BJ (cell line): ENCODE results near the gene ZNF644. TPM values are rescaled to one million over a fixed set of nuclear protein-coding genes. Genes with fewer than 3 reads are reported as not detected.

Experiments
- CTCF ChIA-PET: fragments of 350-600 bp; formaldehyde crosslinking; extraction: SDS; loops from one replicate; lab custom pipeline; 2021; ENCODE audit warnings: antibody characterized with exemption, inconsistent platforms; lab: Yijun Ruan, JAX
- POLR2A ChIA-PET: fragments of 300-600 bp; sonication (Branson Sonifier 250); formaldehyde crosslinking; extraction: SDS; loops from one replicate; lab custom pipeline; 2021; ENCODE audit warnings: antibody characterized with exemption; lab: Charles Lee
- DNase-seq: peaks from one replicate; pipeline ENCODE4 v3.0.0-alpha.2; 2011; ENCODE audit warnings: low read depth
- H3K27me3 ChIP-seq: 2 replicates; pipeline ENCODE4 v1.6.0; 2011; ENCODE audit warnings: low read length; ENCODE audit not compliant: control insufficient read depth, insufficient read depth
- H3K36me3 ChIP-seq: 2 replicates; pipeline ENCODE4 v1.5.1; 2011; ENCODE audit warnings: low read length; ENCODE audit not compliant: control insufficient read depth, insufficient read depth
- H3K4me3 ChIP-seq: 2 replicates; pipeline ENCODE4 v1.5.1; 2011; ENCODE audit warnings: low read depth, mild to moderate bottlenecking, control low read depth, low read length
- polyA plus RNA-seq: library from polyadenylated mRNA; depleted of rRNA; stranded (reverse); fragments of >200 nt; gene quantifications from 2 replicates; pipeline ENCODE4 v1.2.3, GENCODE V29; 2011
- TF ChIP-seq, protein P1 (sequence below): IDR thresholded peaks from 2 replicates; pipeline ENCODE4 v1.5.1; 2011; ENCODE audit warnings: low read depth, mild to moderate bottlenecking, control low read depth, inconsistent platforms, low read length, moderate library complexity; ENCODE audit not compliant: insufficient read depth

Gene ZNF644
- polyA plus RNA-seq, 1 experiment: 7.3 TPM

DNA sequence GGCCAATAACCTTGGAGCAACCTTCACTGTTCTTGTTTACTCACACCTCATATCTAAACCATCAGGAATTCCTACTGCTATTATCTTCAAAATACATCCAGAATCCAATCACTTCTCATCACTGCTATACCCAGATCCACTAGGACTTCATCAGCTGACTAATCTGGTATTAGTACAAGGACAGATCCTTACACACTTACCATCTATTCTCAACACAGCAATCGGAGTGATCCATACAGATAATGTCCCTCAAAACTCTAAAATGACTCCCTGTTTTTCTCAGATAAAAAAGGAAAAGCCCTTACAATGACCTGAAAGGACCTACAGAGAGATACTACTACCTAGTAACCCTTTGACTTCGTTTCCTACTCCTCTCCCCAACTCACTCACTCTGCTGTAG, 70.8 kb downstream of the ZNF644 start:
- H3K36me3 ChIP-seq: no peaks in the 10 kb centered on the region
- CTCF ChIA-PET: no interaction called here
- DNase-seq: no peak
- H3K4me3 ChIP-seq: no peak overlapping the region
- no peaks in the 10 kb centered on the region for H3K27me3 ChIP-seq
- POLR2A ChIA-PET: no interaction called here
- TF ChIP-seq, protein P1, sequence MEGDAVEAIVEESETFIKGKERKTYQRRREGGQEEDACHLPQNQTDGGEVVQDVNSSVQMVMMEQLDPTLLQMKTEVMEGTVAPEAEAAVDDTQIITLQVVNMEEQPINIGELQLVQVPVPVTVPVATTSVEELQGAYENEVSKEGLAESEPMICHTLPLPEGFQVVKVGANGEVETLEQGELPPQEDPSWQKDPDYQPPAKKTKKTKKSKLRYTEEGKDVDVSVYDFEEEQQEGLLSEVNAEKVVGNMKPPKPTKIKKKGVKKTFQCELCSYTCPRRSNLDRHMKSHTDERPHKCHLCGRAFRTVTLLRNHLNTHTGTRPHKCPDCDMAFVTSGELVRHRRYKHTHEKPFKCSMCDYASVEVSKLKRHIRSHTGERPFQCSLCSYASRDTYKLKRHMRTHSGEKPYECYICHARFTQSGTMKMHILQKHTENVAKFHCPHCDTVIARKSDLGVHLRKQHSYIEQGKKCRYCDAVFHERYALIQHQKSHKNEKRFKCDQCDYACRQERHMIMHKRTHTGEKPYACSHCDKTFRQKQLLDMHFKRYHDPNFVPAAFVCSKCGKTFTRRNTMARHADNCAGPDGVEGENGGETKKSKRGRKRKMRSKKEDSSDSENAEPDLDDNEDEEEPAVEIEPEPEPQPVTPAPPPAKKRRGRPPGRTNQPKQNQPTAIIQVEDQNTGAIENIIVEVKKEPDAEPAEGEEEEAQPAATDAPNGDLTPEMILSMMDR: no peak

DNA sequence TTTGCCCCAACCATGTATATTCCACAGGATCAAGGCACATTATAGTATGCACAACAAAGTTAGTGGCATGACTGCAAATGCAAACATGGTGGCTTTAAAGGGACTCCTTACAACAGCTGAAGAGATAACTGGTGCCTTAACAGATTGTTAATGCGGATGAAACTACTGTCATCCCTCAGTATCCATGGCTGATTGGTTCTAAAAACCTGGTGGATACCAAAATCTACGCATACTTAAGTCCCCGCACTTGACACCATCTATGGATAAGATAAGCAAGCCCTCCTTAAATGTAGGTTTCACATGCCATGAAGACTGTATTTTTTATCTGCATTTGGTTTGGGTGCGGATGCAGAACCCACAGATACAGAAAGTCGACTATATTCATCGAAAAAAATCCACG, 73.5 kb downstream of the ZNF644 start:
- H3K4me3 ChIP-seq: no peak overlapping the region
- TF ChIP-seq, protein P1: no peak
- CTCF ChIA-PET: interaction anchor here (1.1 to 1.3 kb wide), 2 partner anchors 11 to 227 kb away, joined by 3 to 4 read pairs; no protein-coding TSS in a partner anchor

DNA sequence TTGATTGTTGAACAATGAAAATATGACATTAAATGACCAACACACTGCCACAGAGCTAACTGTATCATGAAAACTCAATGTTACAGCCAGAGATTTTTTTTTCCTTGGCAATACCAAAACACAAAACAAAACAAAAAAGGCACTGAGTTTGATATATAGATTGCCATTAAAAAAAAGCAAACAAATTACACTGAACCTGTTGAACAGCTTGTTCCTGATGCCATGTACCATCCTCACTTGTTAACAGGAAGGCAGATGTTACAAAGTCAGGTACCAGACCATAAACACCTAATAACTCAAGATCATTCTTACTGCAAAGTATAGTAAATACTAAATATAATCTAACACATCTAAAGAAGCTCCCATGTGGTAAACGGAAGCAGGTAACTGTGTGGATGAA, 75.2 kb downstream of the ZNF644 start:
- no peak overlapping the region for H3K4me3 ChIP-seq
- TF ChIP-seq, protein P1: no peak
- no peak for DNase-seq
- CTCF ChIA-PET: interaction anchor here (0.7 kb wide), 1 partner anchor 18 kb away, joined by 3 read pairs; no protein-coding TSS in a partner anchor
- no peaks in the 10 kb centered on the region for H3K27me3 ChIP-seq
- H3K36me3 ChIP-seq: no peaks in the 10 kb centered on the region
- POLR2A ChIA-PET: no interaction called here

More for the DNA sequence above, 73.5 kb downstream of the ZNF644 start:
- Histone ChIP-seq H3K36me3 (no peaks in the 10 kb centered on the region), H3K27me3 (no peaks in the 10 kb centered on the region)
- POLR2A ChIA-PET: no interaction called here
- DNase-seq: no peak

DNA sequence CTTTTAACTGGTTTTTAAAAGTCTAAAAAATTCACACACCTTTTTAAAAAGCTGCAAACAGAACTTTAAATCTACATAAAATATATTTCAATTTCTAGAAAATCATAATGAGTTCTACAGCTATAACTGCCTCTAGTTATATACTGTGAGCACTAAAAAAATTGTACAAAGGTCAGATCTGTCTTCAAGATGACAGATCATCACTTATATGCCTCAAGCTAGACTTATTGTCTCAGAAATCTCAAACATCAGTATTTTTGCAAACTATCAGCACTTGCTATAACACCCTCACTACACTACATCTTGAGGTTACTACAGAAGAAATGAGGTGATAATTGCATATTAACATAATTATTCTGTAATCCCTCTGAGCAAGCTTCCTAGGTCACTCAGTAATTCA, 76.5 kb downstream of the ZNF644 start:
- ChIA-PET POLR2A (no interaction called here), CTCF (no interaction called here)
- Histone ChIP-seq H3K27me3 (no peaks in the 10 kb centered on the region), H3K36me3 (peaks cover 2% of the 10 kb centered on the region; the same call in 1 of the 2 replicates), H3K4me3 (no peak overlapping the region)
- no peak for DNase-seq
- TF ChIP-seq, protein P1: no peak

DNA sequence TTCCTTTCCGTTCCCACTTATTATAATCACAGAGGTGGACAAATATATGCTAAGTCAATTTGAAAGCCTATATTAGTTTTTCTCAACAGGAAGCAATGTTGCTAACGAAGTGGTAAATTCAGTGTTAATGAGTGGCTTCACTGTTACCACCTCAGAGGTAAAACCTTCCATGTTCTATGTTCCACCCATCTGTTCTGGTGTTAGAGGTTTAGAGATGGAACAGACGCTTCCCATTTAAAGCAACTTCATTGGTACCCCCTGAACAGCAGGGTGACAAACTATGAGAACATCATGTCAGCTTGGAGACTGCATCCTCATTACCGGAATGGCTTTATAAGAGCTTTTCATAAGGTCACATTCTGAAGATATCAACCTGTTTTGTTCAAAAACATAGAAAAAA, 77.9 kb downstream of the ZNF644 start:
- CTCF ChIA-PET: no interaction called here
- H3K4me3 ChIP-seq: no peak overlapping the region
- no peak for DNase-seq
- H3K36me3 ChIP-seq: peaks cover 2% of the 10 kb centered on the region; the same call in 1 of the 2 replicates
- H3K27me3 ChIP-seq: no peaks in the 10 kb centered on the region
- TF ChIP-seq, protein P1: no peak
- POLR2A ChIA-PET: no interaction called here
